Liver (tissue), 9 donors: ENCODE measurements around the gene PPP1R1A. TPM values are rescaled to one million over a fixed set of nuclear protein-coding genes. Genes with fewer than 3 reads are reported as not detected.

Experiments
- DNase-seq: peaks from one replicate; pipeline ENCODE4 v3.0.0-alpha.2; 2017; ENCODE audit warnings: low spot score
- H3K27ac ChIP-seq, 2 donors: one replicate each; pipeline ENCODE4 v1.7.0; 2013; ENCODE audit warnings: inconsistent platforms in 2 of 2, low read length in 2 of 2, control low read depth in 1 of 2, low read depth in 1 of 2, mild to moderate bottlenecking in 1 of 2
- H3K27me3 ChIP-seq, 4 donors: one replicate each; pipeline versions ENCODE4 v1.6.1 to v1.7.0; 2013; ENCODE audit warnings: low read length in 3 of 4, inconsistent platforms in 1 of 4, mild to moderate bottlenecking in 1 of 4, moderate library complexity in 1 of 4; ENCODE audit not compliant: control insufficient read depth in 4 of 4, insufficient read depth in 4 of 4
- H3K36me3 ChIP-seq, 4 donors: one replicate each; pipeline versions ENCODE4 v1.6.1 to v1.7.0; 2013; ENCODE audit warnings: low read length in 3 of 4, mild to moderate bottlenecking in 3 of 4, low read depth in 1 of 4, moderate library complexity in 1 of 4; ENCODE audit not compliant: control insufficient read depth in 4 of 4, insufficient read depth in 3 of 4
- H3K4me1 ChIP-seq, 4 donors: one replicate each; pipeline versions ENCODE4 v1.6.1 to v1.7.0; 2013; ENCODE audit warnings: low read length in 3 of 4, mild to moderate bottlenecking in 3 of 4, moderate library complexity in 1 of 4; ENCODE audit not compliant: control insufficient read depth in 4 of 4, insufficient read depth in 4 of 4
- H3K4me3 ChIP-seq, 3 donors: one replicate each; pipeline versions ENCODE4 v1.6.1 to v1.7.0; 2013; ENCODE audit warnings: low read length in 3 of 3, control low read depth in 1 of 3, low read depth in 1 of 3, mild to moderate bottlenecking in 1 of 3
- H3K9ac ChIP-seq, 2 donors: one replicate each; pipeline ENCODE4 v1.7.0; 2013; ENCODE audit warnings: low read length in 2 of 2, mild to moderate bottlenecking in 2 of 2, moderate library complexity in 2 of 2, control low read depth in 1 of 2, low read depth in 1 of 2
- H3K9me3 ChIP-seq, 4 donors: one replicate each; pipeline versions ENCODE4 v1.6.1 to v1.7.0; 2013; ENCODE audit warnings: low read length in 3 of 4; ENCODE audit not compliant: control insufficient read depth in 4 of 4
- ATF3 ChIP-seq: IDR thresholded peaks from 2 replicates; pipeline ENCODE4 v1.6.1; 2016; ENCODE audit warnings: antibody characterized with exemption
- EGR1 ChIP-seq, 2 donors: IDR thresholded peaks; 2 replicates each; pipeline ENCODE4 v1.6.1; 2016 to 2018; ENCODE audit warnings: antibody characterized with exemption in 2 of 2, low read depth in 2 of 2
- FOXA2 ChIP-seq: IDR thresholded peaks from 2 replicates; pipeline ENCODE4 v1.6.1; 2016; ENCODE audit warnings: antibody characterized with exemption
- HNF4A ChIP-seq, 2 donors: conservative IDR thresholded peaks; 2 replicates each; pipeline ENCODE4 v1.6.1; 2016; ENCODE audit warnings: antibody characterized with exemption in 2 of 2, mild to moderate bottlenecking in 2 of 2
- JUND ChIP-seq, 2 donors: IDR thresholded peaks; 2 replicates each; pipeline ENCODE4 v1.6.1; 2016; ENCODE audit warnings: antibody characterized with exemption in 2 of 2
- NR2F2 ChIP-seq: IDR thresholded peaks from 2 replicates; pipeline ENCODE4 v1.6.1; 2016; ENCODE audit warnings: antibody characterized with exemption
- RAD21 ChIP-seq, 2 donors: IDR thresholded peaks; 2 replicates each; pipeline ENCODE4 v1.6.1; 2016; ENCODE audit warnings: antibody characterized with exemption in 2 of 2, mild to moderate bottlenecking in 2 of 2
- REST ChIP-seq: IDR thresholded peaks from 2 replicates; pipeline ENCODE4 v1.6.1; 2016; ENCODE audit warnings: antibody characterized with exemption, mild to moderate bottlenecking
- YY1 ChIP-seq: IDR thresholded peaks from 2 replicates; pipeline ENCODE4 v1.6.1; 2016; ENCODE audit warnings: antibody characterized with exemption, mild to moderate bottlenecking
- ZBTB33 ChIP-seq: IDR thresholded peaks from 2 replicates; pipeline ENCODE4 v1.6.1; 2016; ENCODE audit warnings: antibody characterized with exemption
- WGBS: extraction: QIAGEN DNeasy Blood & Tissue Kit; methylation state at CpG from one replicate; pipeline ENCODE4 v1.1.7; 2013; 5-methylcytosine and 5-hydroxymethylcytosine counted together
- polyA plus RNA-seq, 2 donors: library from polyadenylated mRNA; stranded (reverse) in 1 of 2; unstranded in 1 of 2; fragments of 200-250 nt in 1 of 2; fragments of >200 nt in 1 of 2; fragmentation: Nextera tagmentation in 1 of 2; extraction: Ambion mirVana in 1 of 2; gene quantifications; one replicate each; pipeline versions ENCODE4 v1.2.1 to v1.2.3, GENCODE V29; 2013 to 2015
- total RNA-seq, 2 donors: library from RNA; depleted of rRNA; stranded (reverse); fragments of >200 nt; gene quantifications; one replicate each; pipeline ENCODE4 v1.2.3, GENCODE V29; 2014
- donor health status: healthy.
- donor health status: healthy.
- donor health status: healthy.
- donor health status: healthy.
- donor health status: healthy.

Gene PPP1R1A
- total and polyA plus RNA-seq, 4 donors = 8.1 to 182 (median 43.8) TPM

- H3K4me3 ChIP-seq = no peak overlapping the region
- no peaks in the 10 kb centered on the region for H3K36me3 ChIP-seq
- H3K9ac ChIP-seq = no peak overlapping the region
- H3K27ac ChIP-seq = no peak overlapping the region
- no peaks in the 10 kb centered on the region for H3K4me1 ChIP-seq
- no peaks in the 10 kb centered on the region for H3K27me3 ChIP-seq
- DNase-seq = no peak
- no peak for TF ChIP-seq JUND (IDR thresholded peaks at IDR 0.05)
- peaks cover 0 to 5% (median 2%) of the 10 kb centered on the region in 4 donors for H3K9me3 ChIP-seq
- 77% methylated on average over 5 of the region's 5 CpGs for WGBS
Measured at GRCh38 chr12:54631551-54631950, 43.1 kb upstream of the PPP1R1A start.

GRCh38 chr12:54629925-54630324 lies 41.5 kb upstream of the PPP1R1A start:
- Histone ChIP-seq H3K36me3 (no peaks in the 10 kb centered on the region), H3K4me1 (no peaks in the 10 kb centered on the region), H3K9ac (no peak overlapping the region), H3K4me3 (no peak overlapping the region), H3K9me3 (peaks cover 0 to 5% (median 2%) of the 10 kb centered on the region in 4 donors), H3K27ac (no peak overlapping the region), H3K27me3 (no peaks in the 10 kb centered on the region)
- TF ChIP-seq REST = no peak
- no peak for TF ChIP-seq EGR1 (IDR thresholded peaks at IDR 0.05; ENCODE audit: low read depth in 2 of 2)
- no peak for TF ChIP-seq HNF4A (conservative IDR thresholded peaks at IDR 0.05)
- TF ChIP-seq JUND (IDR thresholded peaks at IDR 0.05) = no peak
- no peak for DNase-seq
- WGBS = 84% methylated on average over 2 of the region's 2 CpGs

GRCh38 chr12:54628186-54628846 lies 39.9 kb upstream of the PPP1R1A start:
- Histone ChIP-seq H3K9ac (no peak overlapping the region), H3K9me3 (peaks cover 0 to 5% (median 2%) of the 10 kb centered on the region in 4 donors), H3K4me1 (no peaks in the 10 kb centered on the region), H3K27me3 (no peaks in the 10 kb centered on the region), H3K36me3 (no peaks in the 10 kb centered on the region), H3K4me3 (no peak overlapping the region), H3K27ac (no peak overlapping the region)
- TF ChIP-seq RAD21 (IDR thresholded peaks at IDR 0.05) (no peak), ZBTB33 (no peak), NR2F2 (no peak), FOXA2 (no peak), HNF4A (conservative IDR thresholded peaks at IDR 0.05) (no peak), ATF3 (no peak), YY1 (no peak)
- no peak for DNase-seq
- whole genome bisulfite sequencing = 81% methylated on average over 3 of the region's 3 CpGs
